ENCODE data around the gene ATP8B3.
"Not testable (repeated sequence)": the region's sequence is repeated elsewhere in the genome, so short reads cannot be mapped to it uniquely, and the experiment has no call there.

Gene ATP8B3

GRCh38 chr19:1774989-1775772, 36.9 kb downstream of the ATP8B3 start:
- no peak for DNase-seq (ENCODE audit: extremely low read depth in 1 of 2, low read depth in 1 of 2)

GRCh38 chr19:1773184-1773583, 38.9 kb downstream of the ATP8B3 start:
- DNase-seq (ENCODE audit: extremely low read depth in 1 of 2, low read depth in 1 of 2): no peak

- no peak for DNase-seq (ENCODE audit: extremely low read depth in 1 of 2, low read depth in 1 of 2)
Observed at GRCh38 chr19:1770866-1771576, 41.1 kb downstream of the ATP8B3 start.

GRCh38 chr19:1769645-1769985, 42.5 kb downstream of the ATP8B3 start:
- no peak for DNase-seq (ENCODE audit: extremely low read depth in 1 of 2, low read depth in 1 of 2)

GRCh38 chr19:1768918-1769644, 43.0 kb downstream of the ATP8B3 start:
- DNase-seq (ENCODE audit: extremely low read depth in 1 of 2, low read depth in 1 of 2): no peak

- no peak for DNase-seq (ENCODE audit: extremely low read depth in 1 of 2, low read depth in 1 of 2)
Observed at GRCh38 chr19:1768248-1768647, 43.8 kb downstream of the ATP8B3 start.

GRCh38 chr19:1767464-1767933, 44.6 kb downstream of the ATP8B3 start:
- no peak for DNase-seq (ENCODE audit: extremely low read depth in 1 of 2, low read depth in 1 of 2)

- DNase-seq (ENCODE audit: extremely low read depth in 1 of 2, low read depth in 1 of 2): no peak
Observed at GRCh38 chr19:1766800-1767352, 45.2 kb downstream of the ATP8B3 start.

GRCh38 chr19:1765904-1766799, 45.9 kb downstream of the ATP8B3 start:
- no peak for DNase-seq (ENCODE audit: extremely low read depth in 1 of 2, low read depth in 1 of 2)

GRCh38 chr19:1765232-1765903, 46.7 kb downstream of the ATP8B3 start:
- DNase-seq (ENCODE audit: extremely low read depth in 1 of 2, low read depth in 1 of 2): no peak

- DNase-seq (ENCODE audit: extremely low read depth in 1 of 2, low read depth in 1 of 2): no peak
Observed at GRCh38 chr19:1764729-1765128, 47.3 kb downstream of the ATP8B3 start.

GRCh38 chr19:1763648-1764639, 48.1 kb downstream of the ATP8B3 start:
- DNase-seq (ENCODE audit: extremely low read depth in 1 of 2, low read depth in 1 of 2): no peak

GRCh38 chr19:1762243-1763117, 49.6 kb downstream of the ATP8B3 start:
- no peak for DNase-seq (ENCODE audit: extremely low read depth in 1 of 2, low read depth in 1 of 2)

GRCh38 chr19:1761528-1762242, 50.4 kb downstream of the ATP8B3 start:
- DNase-seq (ENCODE audit: extremely low read depth in 1 of 2, low read depth in 1 of 2): no peak

- not testable (repeated sequence) for DNase-seq (ENCODE audit: extremely low read depth in 1 of 2, low read depth in 1 of 2)
Observed at GRCh38 chr19:1760786-1761527, 51.1 kb downstream of the ATP8B3 start.

- no peak for DNase-seq (ENCODE audit: extremely low read depth in 1 of 2, low read depth in 1 of 2)
Observed at GRCh38 chr19:1760020-1760419, 52.1 kb downstream of the ATP8B3 start.
